Transverse colon (tissue), 4 donors: Measurements from ENCODE around the gene CDKL2.

ENCODE experiments used
- CTCF ChIP-seq, 5 experiments: fragments of 200-600 bp in 3 of 5; fragments of 450-650 bp in 2 of 5; sonication (generic) in 3 of 5; IDR thresholded peaks; 1 replicate in 2 of 5; 2 replicates in 3 of 5; pipeline ENCODE4 v1.5.1; 2016 to 2017; ENCODE audit warnings: antibody characterized with exemption in 5 of 5, inconsistent platforms in 3 of 5, mild to moderate bottlenecking in 2 of 5, moderate library complexity in 1 of 5
- EP300 ChIP-seq: sonication (generic); formaldehyde crosslinking; IDR thresholded peaks from one replicate; pipeline ENCODE4 v1.6.1; 2017; ENCODE audit warnings: antibody characterized with exemption, low read depth
- POLR2A ChIP-seq: fragments of 450-650 bp; IDR thresholded peaks from one replicate; pipeline ENCODE4 v1.6.1; 2016; ENCODE audit warnings: antibody characterized with exemption, mild to moderate bottlenecking, moderate library complexity
- POLR2AphosphoS5 ChIP-seq, 3 donors: sonication (generic); formaldehyde crosslinking; IDR thresholded peaks; one replicate each; pipeline ENCODE4 v1.6.1; 2016; ENCODE audit warnings: antibody characterized with exemption in 3 of 3

- TF ChIP-seq CTCF (IDR thresholded peaks at IDR 0.05), result no peak
- TF ChIP-seq POLR2A, result no peak
- no peak for TF ChIP-seq EP300
- no peak for TF ChIP-seq POLR2AphosphoS5 (IDR thresholded peaks at IDR 0.05)
Observed at GRCh38 chr4:75542824-75543223, 87.5 kb downstream of the CDKL2 start.
